ENCODE measurements around the gene LINGO3. TPM values are rescaled to one million over a fixed set of nuclear protein-coding genes. Genes with fewer than 3 reads are reported as not detected.

The LINGO3 gene
- total and polyA plus RNA-seq, 10 of the 15 experiments (the other 5 are each of a cell fraction or from before 2014, with no cell fraction given) = 0.09 to 2.0 (median 0.40) TPM; not detected in 5

DNA sequence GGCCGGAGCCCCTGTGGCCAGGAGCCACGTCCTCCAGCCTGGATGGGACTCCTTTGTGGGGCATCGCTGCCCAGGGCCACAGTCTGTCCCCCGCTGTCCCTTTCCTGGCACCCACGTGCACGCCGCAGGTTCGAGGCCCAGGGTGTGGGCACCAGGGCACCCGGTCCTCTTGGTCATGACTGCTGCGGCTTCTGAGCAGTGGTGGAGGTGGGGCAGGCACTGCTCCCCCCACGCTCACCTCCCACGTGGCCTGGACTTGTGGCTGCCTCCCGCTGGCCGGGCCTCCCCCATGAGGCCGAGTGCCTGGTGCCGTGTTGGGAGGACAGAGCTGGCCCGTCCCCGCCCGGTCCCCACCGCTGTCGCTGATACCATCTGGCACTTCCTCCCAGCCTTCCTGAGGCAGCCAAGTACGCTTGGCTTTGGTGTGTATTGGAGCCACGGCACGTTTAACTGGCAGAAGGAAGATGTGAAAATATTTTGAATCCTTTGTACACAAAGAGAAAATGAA lies 33.3 kb upstream of the LINGO3 start:
- ChIA-PET POLR2A (no interaction called here), RAD21 (ENCODE audit: unreplicated experiment) (no interaction called here), CTCF (no interaction called here), SMC1A (ENCODE audit: uncharacterized antibody, unreplicated experiment) (no interaction called here)
- Histone ChIP-seq H3K4me2 (ENCODE audit: control insufficient read depth, insufficient read depth) (no peak overlapping the region), H3K9me3 (replicated peaks; ENCODE audit: control insufficient read depth, insufficient read depth, low read length) (no peaks in the 10 kb centered on the region), H3K4me1 (ENCODE audit: control insufficient read depth, insufficient read depth, low read length) (no peaks in the 10 kb centered on the region), H4K20me1 (ENCODE audit: control insufficient read depth, insufficient read depth) (no peaks in the 10 kb centered on the region), H3K9ac (ENCODE audit: control insufficient read depth, insufficient read depth, low read length) (no peak overlapping the region), H3K27me3 (replicated peaks in 1 of 2; ENCODE audit: control insufficient read depth in 2 of 2, insufficient read depth in 2 of 2, low read length in 1 of 2) (no peaks in the 10 kb centered on the region), H3K79me2 (ENCODE audit: control insufficient read depth, insufficient read depth, low read length) (peaks cover under 1% of the 10 kb centered on the region; the same call in 1 of the 2 replicates), H3K27ac (ENCODE audit: control insufficient read depth, insufficient read depth) (no peak overlapping the region), H2AFZ (ENCODE audit: control insufficient read depth, low read depth, low read length) (no peak overlapping the region), H3K4me3 (no peak overlapping the region), H3K36me3 (ENCODE audit: control insufficient read depth in 2 of 2, insufficient read depth in 2 of 2, low read length in 1 of 2) (peaks cover 0 to 8% of the 10 kb centered on the region in 2 experiments; a peak in 2 of 4 replicates)
- in situ Hi-C loops (cut with MboI) = no loop called here
- intact Hi-C loops (cut with micrococcal nuclease; ENCODE audit: unreplicated experiment) = no loop called here
- TF ChIP-seq ZZZ3 (IDR thresholded peaks at IDR 0.05; ENCODE audit: control insufficient read depth, insufficient read length, low read depth) = no peak
- TF ChIP-seq GATAD2B (conservative IDR thresholded peaks at IDR 0.05; ENCODE audit: low read depth) = no peak
- TF ChIP-seq MEF2B (IDR thresholded peaks at IDR 0.05; ENCODE audit: partially characterized antibody, poor library complexity, severe bottlenecking) = no peak
- no peak for TF ChIP-seq CHD1 (IDR thresholded peaks at IDR 0.05; ENCODE audit: low read depth, low read length)
- TF ChIP-seq STAT3 (IDR thresholded peaks at IDR 0.05; ENCODE audit: low read depth, low read length) = no peak
- no peak for TF ChIP-seq NFIC (IDR thresholded peaks at IDR 0.05; ENCODE audit: low read depth, low read length)
- TF ChIP-seq NFXL1 (IDR thresholded peaks at IDR 0.05; ENCODE audit: borderline replicate concordance) = no peak
- no peak for TF ChIP-seq EED (IDR thresholded peaks at IDR 0.05; ENCODE audit: low read depth)
- TF ChIP-seq POLR2AphosphoS5 (IDR thresholded peaks at IDR 0.05; ENCODE audit: low read length) = no peak
- ATAC-seq (no peak), FAIRE-seq (no peak), DNase-seq (ENCODE audit: low read depth, low spot score) (no peak)
- BruUV-seq (replicated peaks) = no TSS peak
- WGBS (ENCODE audit: insufficient coverage, insufficient replicate concordance, low lambda C conversion rate, missing lambda C conversion rate) = 92% methylated on average over 23 of the region's 24 CpGs

All from GM12878 (cell line).